ENCODE measurements around the gene NR5A2. TPM values are rescaled to one million over a fixed set of nuclear protein-coding genes. Genes with fewer than 3 reads are reported as not detected.

NR5A2 gene
- total RNA-seq, 1 experiment from 2014 or later = 4.7 TPM

- Histone ChIP-seq H3K4me2 (ENCODE audit: insufficient read depth, insufficient read length, low read length) (no peak overlapping the region), H3K56ac (ENCODE audit: insufficient read length, low read depth, low read length) (no peak overlapping the region), H2AK5ac (ENCODE audit: insufficient read length, low read length) (no peak overlapping the region), H2BK20ac (ENCODE audit: low read depth, low read length, poor library complexity, severe bottlenecking) (no peak overlapping the region), H4K5ac (ENCODE audit: insufficient read length, low read depth, low read length) (no peak overlapping the region), H2BK120ac (ENCODE audit: low read depth, low read length, poor library complexity, severe bottlenecking) (no peak overlapping the region), H2AFZ (ENCODE audit: low read length) (no peak overlapping the region), H3K79me2 (ENCODE audit: insufficient read depth, low read length) (no peaks in the 10 kb centered on the region), H2BK5ac (ENCODE audit: insufficient read length, low read length) (no peak overlapping the region), H3K4ac (ENCODE audit: low read depth, low read length) (no peak overlapping the region), H3K9me3 (ENCODE audit: control insufficient read depth, low read depth, low read length) (no peaks in the 10 kb centered on the region), H3K14ac (ENCODE audit: insufficient read depth, low read length) (no peak overlapping the region), H3T11ph (ENCODE audit: low read length) (no peak overlapping the region), H4K91ac (ENCODE audit: insufficient read length, low read depth, low read length) (no peak overlapping the region), H3K4me1 (ENCODE audit: insufficient read depth, low read length) (peaks cover 6% of the 10 kb centered on the region; the same call in 1 of the 2 replicates), H4K20me1 (ENCODE audit: control insufficient read depth, insufficient read depth, insufficient read length) (no peaks in the 10 kb centered on the region), H3K27ac (ENCODE audit: insufficient read length, low read depth, low read length) (no peak overlapping the region), H2BK12ac (ENCODE audit: insufficient read length, low read depth, low read length) (no peak overlapping the region), H2BK15ac (ENCODE audit: low read depth, low read length) (no peak overlapping the region), H3K23me2 (ENCODE audit: insufficient read length, low read depth, low read length, poor library complexity, severe bottlenecking) (no peaks in the 10 kb centered on the region), H3K79me1 (ENCODE audit: insufficient read depth, low read depth, low read length, poor library complexity, severe bottlenecking) (no peaks in the 10 kb centered on the region), H3K18ac (ENCODE audit: insufficient read length, low read depth, low read length) (no peak overlapping the region), H4K8ac (replicated peaks; ENCODE audit: insufficient read length, low read depth, low read length) (no peak overlapping the region), H3K9ac (ENCODE audit: extremely low read depth, insufficient read length, low read length) (no peak overlapping the region), H3K27me3 (ENCODE audit: insufficient read depth, low read length) (no peaks in the 10 kb centered on the region), H3K23ac (ENCODE audit: insufficient read length, low read depth, low read length) (no peak overlapping the region)
- WGBS (ENCODE audit: extremely low coverage, insufficient read length, low lambda C conversion rate) = no CpG with 5 or more reads among the region's 4 CpGs
- H3K27me3 Mint-ChIP-seq (ENCODE audit: low read depth) = no peaks in the 10 kb centered on the region; the same call in 1 of the 2 replicates
- H3K27ac Mint-ChIP-seq = no peak overlapping the region; a peak in 1 of 7 replicates
- H3K36me3 Mint-ChIP-seq (ENCODE audit: insufficient read depth in 1 of 3, low read depth in 3 of 3) = no peaks in the 10 kb centered on the region
- DNase-seq = no peak
- no peak for TF ChIP-seq CTCF (conservative IDR thresholded peaks at IDR 0.05)
- peaks cover 0 to 8% of the 10 kb centered on the region in 2 experiments; a peak in 1 of 5 replicates for H3K9me3 Mint-ChIP-seq
- H3K4me3 Mint-ChIP-seq = no peak overlapping the region
- H3K4me1 Mint-ChIP-seq = peaks cover 39 to 45% of the 10 kb centered on the region in 2 experiments
Measured at GRCh38 chr1:200223613-200224012, 196.1 kb downstream of the NR5A2 start.

All from H9 (cell line).